SK-N-SH (cell line): Measurements from ENCODE around the gene LSS.

Experiments
- CTCF ChIP-seq: fragments of 200-600 bp; sonication (generic); IDR thresholded peaks from 2 replicates; pipeline ENCODE4 v1.6.1; 2017; ENCODE audit warnings: antibody characterized with exemption, mild to moderate bottlenecking, moderate library complexity
- GABPA ChIP-seq: IDR thresholded peaks from 2 replicates; pipeline ENCODE4 v1.4.0; 2012; ENCODE audit warnings: low read depth, mild to moderate bottlenecking
- MAX ChIP-seq: IDR thresholded peaks from 2 replicates; pipeline ENCODE4 v1.4.0; 2012; ENCODE audit warnings: low read depth
- RXRA ChIP-seq: IDR thresholded peaks from 2 replicates; pipeline ENCODE4 v1.4.0; 2012; ENCODE audit warnings: low read depth, mild to moderate bottlenecking, borderline replicate concordance
- TAF1 ChIP-seq: IDR thresholded peaks from 2 replicates; pipeline ENCODE4 v1.6.1; 2012; ENCODE audit warnings: low read depth, mild to moderate bottlenecking, low read length, moderate library complexity, borderline replicate concordance

DNA sequence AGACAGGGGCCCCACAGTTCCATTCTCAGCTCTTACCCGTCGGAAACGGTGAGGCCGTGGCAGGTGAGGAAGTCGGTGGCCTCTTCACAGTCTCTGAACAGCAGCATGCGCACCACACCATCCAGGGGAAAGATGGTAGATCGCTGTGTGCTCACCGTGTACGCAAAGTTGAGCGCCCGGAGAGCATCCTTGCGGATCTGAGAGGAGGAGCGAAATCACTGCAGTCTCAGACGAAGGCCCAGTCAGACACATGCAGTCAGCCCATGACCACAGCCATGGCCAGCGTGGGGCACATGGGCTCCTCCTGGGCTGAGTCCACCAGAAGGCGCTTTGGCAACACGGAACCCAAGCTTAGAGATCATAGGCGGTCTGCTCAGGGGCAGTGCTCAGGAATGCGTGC lies 38.4 kb upstream of the LSS start:
- TF ChIP-seq CTCF (no peak), RXRA (no peak), TAF1 (no peak), MAX (no peak), GABPA (no peak)
